ENCODE results near the gene CHRND. TPM values are rescaled to one million over a fixed set of nuclear protein-coding genes. Genes with fewer than 3 reads are reported as not detected.
A peak's percentile ranks its signal among the peaks of the same experiment; 100 is the strongest.

The CHRND gene
- total and polyA plus RNA-seq, 12 donors = 0.03 to 0.57 (median 0.17) TPM; not detected in 8

DNA sequence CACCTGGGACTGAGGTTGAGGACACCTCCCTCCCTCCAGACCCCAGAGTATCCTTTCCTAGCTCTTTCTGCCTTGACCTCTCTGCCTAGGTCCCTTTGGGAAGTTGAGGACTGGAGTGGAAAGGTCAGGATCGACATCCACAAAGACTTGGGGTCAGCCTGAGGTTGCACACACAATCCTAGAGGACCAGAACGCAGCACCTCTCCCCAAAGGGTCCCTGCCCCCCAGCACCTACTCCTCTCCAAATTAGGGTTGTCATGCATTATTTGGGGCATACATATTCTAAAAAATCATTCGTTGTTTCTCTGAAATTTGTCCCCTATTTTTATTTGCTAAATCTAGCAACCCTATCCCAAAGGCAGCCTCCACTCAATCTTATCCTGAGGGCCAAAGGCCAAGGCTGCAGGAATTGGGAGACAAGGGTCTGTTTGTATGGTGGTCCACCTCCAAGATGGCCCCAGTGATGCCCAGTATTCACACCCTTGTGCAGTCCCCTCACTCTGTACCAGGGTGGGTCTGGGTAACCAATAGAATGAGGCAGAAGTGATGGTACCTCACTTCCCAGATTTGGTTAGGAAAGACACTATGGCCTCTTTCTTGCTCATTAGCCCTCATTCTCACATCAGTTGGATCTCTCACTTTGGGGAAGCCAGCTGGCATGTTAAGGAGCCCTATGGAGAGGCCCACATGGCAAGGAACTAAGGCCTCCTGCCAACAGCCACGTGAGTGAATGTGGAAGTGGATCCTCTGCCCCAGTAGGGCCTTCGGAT is 10.0 kb downstream of the CHRND start:
- WGBS, 2 donors = 87 to 89% methylated on average over 5 of the region's 5 CpGs
- DNase-seq (no peak), ATAC-seq (no peak)
- TF ChIP-seq, protein P1, sequence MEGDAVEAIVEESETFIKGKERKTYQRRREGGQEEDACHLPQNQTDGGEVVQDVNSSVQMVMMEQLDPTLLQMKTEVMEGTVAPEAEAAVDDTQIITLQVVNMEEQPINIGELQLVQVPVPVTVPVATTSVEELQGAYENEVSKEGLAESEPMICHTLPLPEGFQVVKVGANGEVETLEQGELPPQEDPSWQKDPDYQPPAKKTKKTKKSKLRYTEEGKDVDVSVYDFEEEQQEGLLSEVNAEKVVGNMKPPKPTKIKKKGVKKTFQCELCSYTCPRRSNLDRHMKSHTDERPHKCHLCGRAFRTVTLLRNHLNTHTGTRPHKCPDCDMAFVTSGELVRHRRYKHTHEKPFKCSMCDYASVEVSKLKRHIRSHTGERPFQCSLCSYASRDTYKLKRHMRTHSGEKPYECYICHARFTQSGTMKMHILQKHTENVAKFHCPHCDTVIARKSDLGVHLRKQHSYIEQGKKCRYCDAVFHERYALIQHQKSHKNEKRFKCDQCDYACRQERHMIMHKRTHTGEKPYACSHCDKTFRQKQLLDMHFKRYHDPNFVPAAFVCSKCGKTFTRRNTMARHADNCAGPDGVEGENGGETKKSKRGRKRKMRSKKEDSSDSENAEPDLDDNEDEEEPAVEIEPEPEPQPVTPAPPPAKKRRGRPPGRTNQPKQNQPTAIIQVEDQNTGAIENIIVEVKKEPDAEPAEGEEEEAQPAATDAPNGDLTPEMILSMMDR (IDR thresholded peaks at IDR 0.05) = no peak
- no peaks in the 10 kb centered on the region for H3K36me3 ChIP-seq
- intact Hi-C loops (cut with DNase I) = no loop called here
- no peak overlapping the region for H3K4me3 ChIP-seq
- H3K27ac ChIP-seq = no peak overlapping the region
- H3K9me3 ChIP-seq = peaks cover 0 to 9% (median 4%) of the 10 kb centered on the region in 11 donors
- H3K4me1 ChIP-seq = peaks cover 0 to 12% (median 0%) of the 10 kb centered on the region in 9 donors
- peaks cover 0 to 10% (median 0%) of the 10 kb centered on the region in 7 donors for H3K27me3 ChIP-seq

- intact Hi-C loops (cut with DNase I) = no loop called here
- peaks cover 0 to 10% (median 0%) of the 10 kb centered on the region in 7 donors for H3K27me3 ChIP-seq
- DNase-seq = no peak
Measured at GRCh38 chr2:232537079-232537478, 11.1 kb downstream of the CHRND start.

DNA sequence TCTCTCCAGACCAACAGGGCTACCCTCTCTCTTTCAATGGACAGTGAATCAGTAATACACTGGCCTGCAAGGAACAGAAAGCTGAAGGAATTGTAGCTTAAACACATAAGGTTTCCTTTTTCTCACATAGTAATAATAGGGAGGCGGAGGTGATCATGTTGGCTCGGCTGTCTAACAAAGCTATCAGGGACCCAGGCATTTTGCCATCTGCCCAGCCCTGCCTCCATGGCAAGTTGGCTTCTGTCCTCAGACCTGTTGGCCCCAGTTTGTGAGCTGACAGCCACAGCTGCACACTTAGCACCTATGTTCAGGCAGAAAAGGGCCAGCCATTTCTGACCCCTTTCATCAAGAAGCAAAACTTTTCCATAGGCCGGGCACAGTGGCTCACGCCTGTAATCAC is 11.5 kb downstream of the CHRND start:
- ATAC-seq (peak in 7 of 8 donors; percentile 32 to 81 (median 54)), DNase-seq (peak; percentile 49 to 62)
- intact Hi-C loops (cut with DNase I) = no loop called here
- no peak overlapping the region for H3K4me3 ChIP-seq
- peaks cover 0 to 9% (median 4%) of the 10 kb centered on the region in 11 donors for H3K9me3 ChIP-seq
- H3K27ac ChIP-seq = peak overlapping the region in 2 of 10 donors; percentile 1 to 15
- TF ChIP-seq, protein P1 (IDR thresholded peaks at IDR 0.05) = no peak
- peaks cover 0 to 12% (median 0%) of the 10 kb centered on the region in 9 donors for H3K4me1 ChIP-seq
- WGBS, 2 donors = 56 to 57% methylated on average over 4 of the region's 4 CpGs
- no peaks in the 10 kb centered on the region for H3K36me3 ChIP-seq
- peaks cover 0 to 10% (median 0%) of the 10 kb centered on the region in 7 donors for H3K27me3 ChIP-seq

More at GRCh38 chr2:232537079-232537478, 11.1 kb downstream of the CHRND start:
- 56 to 68% methylated on average over 5 of the region's 5 CpGs for WGBS, 2 donors
- Histone ChIP-seq H3K27ac (peak overlapping the region in 1 of 10 donors; percentile 15), H3K36me3 (no peaks in the 10 kb centered on the region), H3K9me3 (peaks cover 0 to 9% (median 4%) of the 10 kb centered on the region in 11 donors), H3K4me1 (peaks cover 0 to 12% (median 0%) of the 10 kb centered on the region in 9 donors), H3K4me3 (no peak overlapping the region)
- peak in 1 of 8 donors; percentile 4 for ATAC-seq
- TF ChIP-seq, protein P1 (IDR thresholded peaks at IDR 0.05) = peak in 2 of 9 donors; percentile 3 to 29

- TF ChIP-seq, protein P1 (IDR thresholded peaks at IDR 0.05) = no peak
- H3K4me3 ChIP-seq = no peak overlapping the region
- peaks cover 0 to 9% (median 4%) of the 10 kb centered on the region in 11 donors for H3K9me3 ChIP-seq
- 37 to 39% methylated on average over 4 of the region's 4 CpGs for WGBS, 2 donors
- H3K36me3 ChIP-seq = no peaks in the 10 kb centered on the region
- H3K27ac ChIP-seq = no peak overlapping the region
- H3K4me1 ChIP-seq = peaks cover 0 to 12% (median 0%) of the 10 kb centered on the region in 9 donors
- H3K27me3 ChIP-seq = peaks cover 0 to 10% (median 0%) of the 10 kb centered on the region in 7 donors
- DNase-seq = no peak
- peak in 2 of 8 donors; percentile 13 to 15 for ATAC-seq
- intact Hi-C loops (cut with DNase I) = no loop called here
Measured at GRCh38 chr2:232538671-232539070, 12.7 kb downstream of the CHRND start.

All from heart right ventricle (tissue), 16 donors.